HG03432 (cell line): Measurements from ENCODE around the gene C3orf52.

Experiments used
- ATAC-seq: cut with Tn5 transposase; IDR thresholded peaks from one replicate; pipeline ENCODE4 v1.9.1; 2021; ENCODE audit warnings: mild to moderate bottlenecking, moderate library complexity; ENCODE audit not compliant: unreplicated experiment

The C3orf52 gene

GRCh38 chr3:112117841-112118571 lies 31.8 kb downstream of the C3orf52 start:
- peak; percentile 20 for ATAC-seq

- peak; percentile 33 for ATAC-seq
Measured at GRCh38 chr3:112119962-112120836, 34.0 kb downstream of the C3orf52 start.

- ATAC-seq, result no peak
Measured at GRCh38 chr3:112121577-112122547, 35.7 kb downstream of the C3orf52 start.

GRCh38 chr3:112122870-112123269 lies 36.7 kb downstream of the C3orf52 start:
- ATAC-seq, result no peak

GRCh38 chr3:112123548-112123947 lies 37.4 kb downstream of the C3orf52 start:
- ATAC-seq, result no peak

- no peak for ATAC-seq
Measured at GRCh38 chr3:112124907-112125607, 38.9 kb downstream of the C3orf52 start.

- ATAC-seq, result no peak
Measured at GRCh38 chr3:112126511-112126911, 40.3 kb downstream of the C3orf52 start.

GRCh38 chr3:112127522-112128494 lies 41.6 kb downstream of the C3orf52 start:
- peak; percentile 24 for ATAC-seq

- peak; percentile 42 for ATAC-seq
Measured at GRCh38 chr3:112128843-112129727, 42.9 kb downstream of the C3orf52 start.

- ATAC-seq, result no peak
Measured at GRCh38 chr3:112129925-112130637, 43.9 kb downstream of the C3orf52 start.

GRCh38 chr3:112130638-112130993 lies 44.4 kb downstream of the C3orf52 start:
- ATAC-seq, result no peak

- no peak for ATAC-seq
Measured at GRCh38 chr3:112131111-112131510, 44.9 kb downstream of the C3orf52 start.

- no peak for ATAC-seq
Measured at GRCh38 chr3:112132088-112132487, 45.9 kb downstream of the C3orf52 start.

- no peak for ATAC-seq
Measured at GRCh38 chr3:112132554-112132953, 46.4 kb downstream of the C3orf52 start.

- ATAC-seq, result peak; percentile 77
Measured at GRCh38 chr3:112132975-112133448, 46.8 kb downstream of the C3orf52 start, which contains the start of gene GCSAM. GCSAM (minus strand) TSS chr3:112133248; CDS start chr3:112133120, 128 bp downstream.

- ATAC-seq, result no peak
Measured at GRCh38 chr3:112133626-112134334, 47.6 kb downstream of the C3orf52 start.
